OCI-LY3 (cell line): Measurements from ENCODE around the gene SSX4B.

ENCODE experiments used
- EZH2phosphoT487 ChIP-seq: fragments of 200-600 bp; shearing (Covaris generic); IDR thresholded peaks from 2 replicates; pipeline ENCODE4 v1.6.1; 2018; ENCODE audit warnings: antibody characterized with exemption, mixed run types, low read depth
- TF ChIP-seq, protein P1 (sequence below): fragments of 200-600, 300-600 bp; sonication (generic); IDR thresholded peaks from 2 replicates; pipeline ENCODE4 v1.5.1; 2014; ENCODE audit warnings: antibody characterized with exemption, low read length, low read depth

GRCh38 chrX:48458711-48459110 is 47.0 kb upstream of the SSX4B start:
- TF ChIP-seq, protein P1, sequence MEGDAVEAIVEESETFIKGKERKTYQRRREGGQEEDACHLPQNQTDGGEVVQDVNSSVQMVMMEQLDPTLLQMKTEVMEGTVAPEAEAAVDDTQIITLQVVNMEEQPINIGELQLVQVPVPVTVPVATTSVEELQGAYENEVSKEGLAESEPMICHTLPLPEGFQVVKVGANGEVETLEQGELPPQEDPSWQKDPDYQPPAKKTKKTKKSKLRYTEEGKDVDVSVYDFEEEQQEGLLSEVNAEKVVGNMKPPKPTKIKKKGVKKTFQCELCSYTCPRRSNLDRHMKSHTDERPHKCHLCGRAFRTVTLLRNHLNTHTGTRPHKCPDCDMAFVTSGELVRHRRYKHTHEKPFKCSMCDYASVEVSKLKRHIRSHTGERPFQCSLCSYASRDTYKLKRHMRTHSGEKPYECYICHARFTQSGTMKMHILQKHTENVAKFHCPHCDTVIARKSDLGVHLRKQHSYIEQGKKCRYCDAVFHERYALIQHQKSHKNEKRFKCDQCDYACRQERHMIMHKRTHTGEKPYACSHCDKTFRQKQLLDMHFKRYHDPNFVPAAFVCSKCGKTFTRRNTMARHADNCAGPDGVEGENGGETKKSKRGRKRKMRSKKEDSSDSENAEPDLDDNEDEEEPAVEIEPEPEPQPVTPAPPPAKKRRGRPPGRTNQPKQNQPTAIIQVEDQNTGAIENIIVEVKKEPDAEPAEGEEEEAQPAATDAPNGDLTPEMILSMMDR: no peak
- no peak for TF ChIP-seq EZH2phosphoT487
